Measurements from ENCODE around the gene ZFP57. TPM values are rescaled to one million over a fixed set of nuclear protein-coding genes. Genes with fewer than 3 reads are reported as not detected.

Gene ZFP57
- total RNA-seq, 2 experiments from 2014 or later: not detected

DNA sequence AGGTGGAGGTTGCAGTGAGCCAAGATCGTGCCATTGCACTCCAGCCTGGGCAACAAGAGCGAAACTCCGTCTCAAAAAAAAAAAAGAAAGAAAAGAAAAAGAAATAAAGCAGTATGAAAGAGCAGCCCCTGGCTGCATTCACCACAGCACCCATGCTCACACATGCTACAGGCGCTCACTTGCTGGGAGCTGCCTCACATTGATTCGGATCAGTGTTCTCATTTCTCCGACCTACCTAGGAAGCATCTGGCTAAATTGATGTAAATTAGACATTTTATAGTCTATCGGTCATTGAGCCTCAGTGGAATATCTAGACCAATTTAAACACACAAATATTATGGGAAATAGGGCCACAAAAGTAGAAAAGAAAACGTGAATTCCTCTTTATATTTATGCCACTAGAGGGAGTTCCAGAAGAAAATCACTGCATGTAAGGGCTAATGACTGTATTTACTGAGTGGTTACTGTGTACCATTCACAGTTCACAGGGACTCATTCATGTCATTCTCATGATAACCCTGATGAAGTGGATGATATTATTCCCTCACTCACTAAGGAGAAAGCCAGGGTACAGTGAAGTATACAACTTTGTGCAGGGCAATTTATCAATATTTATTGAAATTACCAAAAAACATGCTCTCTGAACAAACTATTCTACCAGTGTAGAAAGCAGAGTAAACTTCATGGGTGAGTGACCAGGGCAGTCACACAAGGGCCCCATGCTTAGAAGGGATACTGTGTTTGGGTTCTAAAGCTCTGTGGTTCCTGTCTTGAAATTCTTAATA is 29.3 kb downstream of the ZFP57 start:
- no TSS peak for BruUV-seq (replicated peaks)
- no peaks in the 10 kb centered on the region for H3K36me3 ChIP-seq (ENCODE audit: insufficient read depth, low read length)
- DNase-seq (ENCODE audit: low spot score): peak; percentile 55
- no peaks in the 10 kb centered on the region for H3K9me3 ChIP-seq (ENCODE audit: low read length)
- POLR2A ChIA-PET: interaction anchor here (0.7 kb wide), 1 partner anchor 136 kb away, joined by 3 read pairs; no protein-coding TSS in a partner anchor
- peaks cover 10% of the 10 kb centered on the region for H3K4me1 ChIP-seq (ENCODE audit: insufficient read depth, low read length, poor library complexity, severe bottlenecking)
- no peak overlapping the region for H3K27ac ChIP-seq (ENCODE audit: low read depth, low read length, poor library complexity, severe bottlenecking)
- no peak overlapping the region for H3K4me2 ChIP-seq (ENCODE audit: low read length)
- TF ChIP-seq, protein P1, sequence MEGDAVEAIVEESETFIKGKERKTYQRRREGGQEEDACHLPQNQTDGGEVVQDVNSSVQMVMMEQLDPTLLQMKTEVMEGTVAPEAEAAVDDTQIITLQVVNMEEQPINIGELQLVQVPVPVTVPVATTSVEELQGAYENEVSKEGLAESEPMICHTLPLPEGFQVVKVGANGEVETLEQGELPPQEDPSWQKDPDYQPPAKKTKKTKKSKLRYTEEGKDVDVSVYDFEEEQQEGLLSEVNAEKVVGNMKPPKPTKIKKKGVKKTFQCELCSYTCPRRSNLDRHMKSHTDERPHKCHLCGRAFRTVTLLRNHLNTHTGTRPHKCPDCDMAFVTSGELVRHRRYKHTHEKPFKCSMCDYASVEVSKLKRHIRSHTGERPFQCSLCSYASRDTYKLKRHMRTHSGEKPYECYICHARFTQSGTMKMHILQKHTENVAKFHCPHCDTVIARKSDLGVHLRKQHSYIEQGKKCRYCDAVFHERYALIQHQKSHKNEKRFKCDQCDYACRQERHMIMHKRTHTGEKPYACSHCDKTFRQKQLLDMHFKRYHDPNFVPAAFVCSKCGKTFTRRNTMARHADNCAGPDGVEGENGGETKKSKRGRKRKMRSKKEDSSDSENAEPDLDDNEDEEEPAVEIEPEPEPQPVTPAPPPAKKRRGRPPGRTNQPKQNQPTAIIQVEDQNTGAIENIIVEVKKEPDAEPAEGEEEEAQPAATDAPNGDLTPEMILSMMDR (conservative IDR thresholded peaks at IDR 0.05; ENCODE audit: low read length): peak; percentile 84
- TF ChIP-seq EZH2phosphoT487 (IDR thresholded peaks at IDR 0.05; ENCODE audit: borderline replicate concordance, low read depth, low read length): no peak
- intact Hi-C loops (cut with micrococcal nuclease; ENCODE audit: unreplicated experiment): loop anchor here (2.0 kb wide), 1 partner anchor 101 kb away; no protein-coding TSS in a partner anchor
- no peak overlapping the region for H2AFZ ChIP-seq (ENCODE audit: low read length)
- no peaks in the 10 kb centered on the region for H3K9me2 ChIP-seq (ENCODE audit: insufficient read depth, low read length)
- no peaks in the 10 kb centered on the region for H3K79me2 ChIP-seq (ENCODE audit: insufficient read depth, low read depth, low read length)
- CTCF ChIA-PET (ENCODE audit: unreplicated experiment): interaction anchor here (0.5 to 2.0 kb wide), 2 partner anchors 18 to 98 kb away, joined by 8 to 15 read pairs; partner anchors contain the start of gene GABBR1
- H3K4me3 ChIP-seq (ENCODE audit: low read depth, low read length, poor library complexity, severe bottlenecking): no peak overlapping the region
- H4K20me1 ChIP-seq (ENCODE audit: insufficient read depth, low read length): no peaks in the 10 kb centered on the region

DNA sequence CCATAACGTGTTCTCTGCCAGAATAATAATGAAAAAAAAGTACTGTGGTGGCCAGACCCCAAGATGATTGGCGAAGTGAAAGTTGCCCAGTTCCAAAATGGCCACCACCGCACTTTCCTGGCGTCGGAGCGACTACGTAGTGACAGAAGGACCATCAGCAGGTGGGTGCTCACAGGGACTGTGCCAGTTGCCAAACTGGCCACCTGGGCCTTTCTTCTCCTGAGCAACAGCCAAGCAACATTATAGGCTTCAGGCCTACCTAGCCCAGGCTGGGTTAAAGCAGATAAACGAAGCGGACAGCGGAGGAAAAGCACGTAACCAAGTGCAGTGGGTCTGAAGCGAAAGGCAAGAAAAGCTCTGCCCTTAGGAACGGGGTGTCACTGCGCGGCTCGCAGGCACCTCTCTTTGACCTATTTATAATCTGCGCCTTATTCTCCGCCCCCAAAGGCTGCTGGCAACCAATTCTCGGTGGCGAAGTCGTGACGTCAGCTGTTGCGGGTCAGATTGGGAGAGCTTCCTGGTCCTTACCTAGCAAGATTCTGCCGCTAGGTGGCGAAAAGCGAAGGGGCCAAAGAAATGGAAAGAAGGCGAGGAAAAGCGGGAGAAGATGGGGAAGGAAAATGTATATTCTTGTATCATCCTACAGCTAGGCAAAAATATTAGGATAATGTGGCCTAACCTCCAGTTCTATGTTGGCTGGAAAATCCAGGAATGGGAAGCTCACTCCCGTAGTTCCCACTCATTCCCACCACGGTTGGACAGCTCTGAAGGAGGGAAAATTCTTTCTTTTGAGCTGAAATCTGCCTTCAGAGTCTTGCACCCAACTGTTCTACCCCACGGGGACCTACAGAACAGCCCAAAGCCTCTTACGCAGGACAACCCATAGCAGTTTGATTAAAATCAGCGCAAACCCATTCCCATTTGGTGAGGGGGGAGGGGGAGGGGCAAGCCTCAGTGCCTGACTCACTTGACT is 31.0 kb downstream of the ZFP57 start:
- Histone ChIP-seq H3K9me2 (ENCODE audit: insufficient read depth, low read length) (no peaks in the 10 kb centered on the region), H3K27ac (ENCODE audit: low read depth, low read length, poor library complexity, severe bottlenecking) (peak overlapping the region; percentile 49), H3K9me3 (ENCODE audit: low read length) (no peaks in the 10 kb centered on the region), H3K79me2 (ENCODE audit: insufficient read depth, low read depth, low read length) (no peaks in the 10 kb centered on the region), H3K4me1 (ENCODE audit: insufficient read depth, low read length, poor library complexity, severe bottlenecking) (peaks cover 10% of the 10 kb centered on the region), H2AFZ (ENCODE audit: low read length) (peak overlapping the region; percentile 88), H3K36me3 (ENCODE audit: insufficient read depth, low read length) (no peaks in the 10 kb centered on the region), H4K20me1 (ENCODE audit: insufficient read depth, low read length) (no peaks in the 10 kb centered on the region), H3K4me2 (ENCODE audit: low read length) (peak overlapping the region; percentile 89), H3K4me3 (ENCODE audit: low read depth, low read length, poor library complexity, severe bottlenecking) (peak overlapping the region; percentile 63)
- intact Hi-C loops (cut with micrococcal nuclease; ENCODE audit: unreplicated experiment): loop anchor here (1.0 to 2.0 kb wide), 2 partner anchors 36 to 103 kb away; no protein-coding TSS in a partner anchor
- ChIA-PET POLR2A (interaction anchor here (0.7 to 1.1 kb wide), 3 partner anchors 8 to 30 kb away, joined by 3 read pairs; no protein-coding TSS in a partner anchor), CTCF (ENCODE audit: unreplicated experiment) (interaction anchor here (0.5 to 2.0 kb wide), 6 partner anchors 9 to 761 kb away, joined by 3 to 8 read pairs (median 4); partner anchors contain the start of gene GABBR1)
- TF ChIP-seq EZH2phosphoT487 (IDR thresholded peaks at IDR 0.05; ENCODE audit: borderline replicate concordance, low read depth, low read length): no peak
- TF ChIP-seq, protein P1 (conservative IDR thresholded peaks at IDR 0.05; ENCODE audit: low read length): peak; percentile 92
- DNase-seq (ENCODE audit: low spot score): peak; percentile 98
- BruUV-seq (replicated peaks): TSS peak; percentile 76

Data from OCI-LY7 (cell line).